Left forelimb (tissue), 1 donor: Measurements from ENCODE around the gene CDPF1.
"Not testable (repeated sequence)": the region's sequence is repeated elsewhere in the genome, so short reads cannot be mapped to it uniquely, and the experiment has no call there.

ENCODE experiments used
- DNase-seq: peaks from one replicate; pipeline ENCODE4 v3.0.0-alpha.2; 2018; ENCODE audit warnings: low spot score

The CDPF1 gene

GRCh38 chr22:46281866-46282678 lies 32.0 kb upstream of the CDPF1 start:
- DNase-seq = no peak

- no peak for DNase-seq
Observed at GRCh38 chr22:46280999-46281623, 31.0 kb upstream of the CDPF1 start.

DNA sequence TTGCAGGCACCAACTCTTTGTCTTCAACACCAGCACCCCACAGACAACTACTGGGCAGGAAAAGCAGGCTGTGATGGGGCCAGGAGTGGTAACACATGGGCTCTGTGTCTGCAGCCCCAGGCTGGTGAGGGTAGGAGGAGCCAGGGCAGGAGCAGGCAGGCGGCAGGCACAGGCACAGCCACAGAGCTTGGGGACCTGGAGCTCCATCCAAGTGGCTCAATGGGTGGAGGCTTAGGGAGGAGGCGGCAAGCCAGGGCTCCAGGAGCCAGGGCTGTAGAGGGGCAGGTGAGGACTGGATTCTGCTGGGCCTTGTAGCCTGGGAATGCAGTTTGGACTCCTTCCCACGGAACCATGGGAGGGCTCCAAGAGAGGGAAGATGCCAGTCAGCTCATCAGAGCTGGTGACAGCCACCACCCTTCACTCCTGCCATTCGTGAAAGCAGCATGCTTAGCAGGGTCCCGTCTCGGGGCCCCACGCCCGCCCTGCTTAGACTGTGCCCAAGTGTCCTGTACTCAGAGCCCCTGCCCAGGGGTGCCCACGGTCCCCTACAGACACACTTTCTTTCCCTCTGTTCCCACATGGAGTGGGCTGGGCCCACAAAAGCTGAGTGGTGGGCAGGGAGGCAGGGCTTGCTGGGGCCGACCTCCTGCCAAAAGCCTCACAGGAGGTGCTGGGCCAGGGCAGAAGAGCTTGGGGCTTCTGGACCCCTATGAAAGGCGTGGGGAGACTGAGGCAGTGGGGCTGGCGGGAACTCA lies 30.1 kb upstream of the CDPF1 start:
- no peak for DNase-seq

GRCh38 chr22:46278656-46279645 lies 28.9 kb upstream of the CDPF1 start:
- no peak for DNase-seq

DNA sequence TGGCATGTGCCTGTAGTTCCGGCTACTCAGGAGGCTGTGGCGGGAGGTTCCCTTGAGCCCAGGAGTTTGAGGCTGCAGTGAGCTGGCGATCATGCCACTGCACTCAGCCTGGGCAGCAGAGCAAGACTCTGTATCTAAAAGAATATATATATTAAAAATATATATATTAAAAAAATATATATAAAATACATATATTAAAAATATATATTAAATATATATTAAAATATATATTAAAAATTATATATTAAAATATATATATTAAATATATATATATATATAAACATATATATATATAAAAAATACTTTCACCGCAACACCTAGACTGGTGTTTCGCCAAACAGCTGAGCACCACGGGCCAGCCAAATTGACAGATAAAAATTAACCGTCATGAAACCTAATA lies 26.5 kb upstream of the CDPF1 start:
- DNase-seq = no peak

GRCh38 chr22:46275455-46276122 lies 25.5 kb upstream of the CDPF1 start:
- no peak for DNase-seq

- no peak for DNase-seq
Observed at GRCh38 chr22:46274381-46274780, 24.3 kb upstream of the CDPF1 start.

GRCh38 chr22:46273432-46274148 lies 23.5 kb upstream of the CDPF1 start:
- no peak for DNase-seq

GRCh38 chr22:46272762-46273431 lies 22.8 kb upstream of the CDPF1 start:
- DNase-seq = no peak

- no peak for DNase-seq
Observed at GRCh38 chr22:46272196-46272595, 22.1 kb upstream of the CDPF1 start.

DNA sequence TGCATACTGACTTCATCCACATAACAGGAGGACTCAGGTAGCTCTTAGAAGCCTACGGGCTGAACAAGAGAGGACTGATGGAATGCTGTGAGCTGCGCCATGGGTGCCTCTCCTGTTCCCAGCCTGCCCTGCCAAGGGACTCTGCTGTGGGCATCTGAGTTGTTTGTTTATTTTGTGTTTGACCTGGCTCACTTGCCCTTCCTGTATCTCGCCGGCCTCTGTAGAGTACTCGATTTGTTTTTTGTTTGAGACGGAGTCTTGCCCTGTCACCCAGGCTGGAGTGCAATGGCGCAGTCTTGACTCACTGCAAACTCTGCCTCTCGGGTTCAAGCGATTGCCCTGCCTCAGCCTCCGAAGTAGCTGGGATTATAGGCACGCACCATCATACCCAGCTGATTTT lies 19.5 kb upstream of the CDPF1 start:
- peak; percentile 36 for DNase-seq

- DNase-seq = peak; percentile 93
Observed at GRCh38 chr22:46267431-46268279, 17.6 kb upstream of the CDPF1 start, which contains the start of gene TTC38. TSS of gene TTC38 (plus strand) at chr22:46268008. CDS start at chr22:46268040, 32 bp downstream.

GRCh38 chr22:46265627-46266026 lies 15.5 kb upstream of the CDPF1 start:
- not testable (repeated sequence) for DNase-seq

GRCh38 chr22:46264520-46264919 lies 14.4 kb upstream of the CDPF1 start:
- not testable (repeated sequence) for DNase-seq

- peak; percentile 62 for DNase-seq
Observed at GRCh38 chr22:46263216-46263590, 13.1 kb upstream of the CDPF1 start, which contains the start of gene PKDREJ. TSS of gene PKDREJ (minus strand) at chr22:46263343. CDS start at chr22:46263322, 21 bp downstream.

GRCh38 chr22:46262449-46263215 lies 12.5 kb upstream of the CDPF1 start:
- DNase-seq = peak; percentile 70

DNA sequence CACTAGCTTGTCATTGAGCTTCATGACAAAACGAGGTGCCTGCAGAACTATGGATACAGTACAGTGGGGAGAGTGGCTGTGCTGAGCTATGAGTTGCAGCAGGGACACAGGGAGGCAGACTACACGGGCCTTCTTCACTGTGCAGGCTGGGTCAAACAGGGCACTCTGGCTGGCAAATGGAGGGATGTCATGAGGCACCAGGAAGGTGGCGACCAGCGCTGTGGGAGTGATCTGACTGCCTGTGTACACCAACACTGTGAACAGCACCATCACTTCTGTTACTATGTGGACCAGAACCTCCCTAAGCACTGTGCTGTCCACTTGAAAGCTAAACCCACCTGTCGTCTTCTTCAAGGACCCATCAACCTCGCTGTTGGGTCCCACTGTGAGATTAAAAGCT lies 9.9 kb upstream of the CDPF1 start:
- DNase-seq = peak; percentile 34

DNA sequence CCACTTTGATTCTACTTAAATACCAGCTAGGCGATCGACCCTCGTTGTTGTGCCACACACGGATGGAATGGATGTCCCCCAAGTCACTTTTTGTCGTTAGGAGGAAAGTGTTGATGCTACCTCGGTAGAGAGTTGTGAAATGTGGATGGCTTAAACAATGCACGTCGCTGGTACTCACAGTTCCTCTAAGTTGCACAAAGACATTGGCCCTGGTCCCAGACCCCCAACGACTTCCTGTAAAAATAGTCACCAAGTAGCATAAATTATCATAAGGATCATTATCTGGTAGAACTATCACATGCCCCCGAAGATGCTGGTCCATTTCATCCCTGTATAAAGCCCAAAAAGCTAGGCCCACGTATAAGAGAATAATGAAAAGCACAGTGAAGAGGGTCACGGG lies 9.3 kb upstream of the CDPF1 start:
- DNase-seq = peak; percentile 22
